H1 (cell line): Measurements from ENCODE around the gene LPP. TPM values are rescaled to one million over a fixed set of nuclear protein-coding genes. Genes with fewer than 3 reads are reported as not detected.

ENCODE experiments used
- CTCF ChIA-PET: fragments of 300-600 bp; sonication (Branson Sonifier 250); formaldehyde crosslinking; loops from one replicate; lab custom pipeline; 2021; ENCODE audit not compliant: partially characterized antibody; lab: Charles Lee
- POLR2A ChIA-PET: fragments of 300-600 bp; sonication (Branson Sonifier 250); formaldehyde crosslinking; loops from one replicate; lab custom pipeline; 2021; ENCODE audit warnings: inconsistent platforms; ENCODE audit not compliant: partially characterized antibody; lab: Charles Lee
- DNase-seq, 2 experiments: peaks; one replicate each; pipeline versions ENCODE4 v3.0.0 to v3.0.0-alpha.2; 2010 to 2022; ENCODE audit warnings: low spot score in 2 of 2, low read depth in 1 of 2, mixed read lengths in 1 of 2
- FAIRE-seq: peaks from 2 replicates; lab custom pipeline; 2011; peaks lifted over from hg19 to GRCh38; lab: Jason Lieb, UNC
- H2AFZ ChIP-seq: 2 replicates; pipeline ENCODE4 v1.8.1; 2012; ENCODE audit warnings: low read length, inconsistent platforms
- H2AK5ac ChIP-seq: 2 replicates; pipeline ENCODE4 v1.6.1; 2013; ENCODE audit warnings: low read depth, low read length
- H2BK120ac ChIP-seq: replicated peaks from 2 replicates; pipeline ENCODE3; 2013; ENCODE audit warnings: low read depth, low read length, inconsistent platforms
- H2BK12ac ChIP-seq: 2 replicates; pipeline ENCODE4 v1.6.1; 2013; ENCODE audit warnings: low read depth, low read length
- H2BK15ac ChIP-seq: 2 replicates; pipeline ENCODE4 v1.6.1; 2013; ENCODE audit warnings: low read length
- H2BK20ac ChIP-seq: 2 replicates; pipeline ENCODE4 v1.6.1; 2013; ENCODE audit warnings: low read length
- H2BK5ac ChIP-seq: 2 replicates; pipeline ENCODE4 v1.6.1; 2013; ENCODE audit warnings: low read depth, low read length
- H3K14ac ChIP-seq: 2 replicates; pipeline ENCODE4 v1.6.1; 2013; ENCODE audit warnings: inconsistent platforms; ENCODE audit not compliant: insufficient read length
- H3K18ac ChIP-seq: 2 replicates; pipeline ENCODE4 v1.6.1; 2013; ENCODE audit warnings: low read length; ENCODE audit errors: extremely low read depth
- H3K23ac ChIP-seq: 2 replicates; pipeline ENCODE4 v1.6.1; 2013; ENCODE audit warnings: inconsistent platforms; ENCODE audit not compliant: insufficient read length
- H3K23me2 ChIP-seq: 2 replicates; pipeline ENCODE4 v1.6.1; 2013; ENCODE audit warnings: low read depth, low read length
- H3K27ac ChIP-seq: 2 replicates; pipeline ENCODE4 v1.6.1; 2011; ENCODE audit warnings: low read depth, low read length, inconsistent platforms
- H3K27me3 ChIP-seq, 4 experiments: replicated peaks in 1 of 4; 1 replicate in 1 of 4; 2 replicates in 3 of 4; pipeline versions ENCODE4 v1.6.1 to v1.8.1; 2011 to 2013; ENCODE audit warnings: low read length in 3 of 4, mild to moderate bottlenecking in 3 of 4, inconsistent platforms in 2 of 4, mixed read lengths in 2 of 4, moderate library complexity in 1 of 4; ENCODE audit not compliant: control insufficient read depth in 3 of 4, insufficient read depth in 3 of 4; ENCODE audit errors: extremely low read depth in 1 of 4
- H3K36me3 ChIP-seq, 4 experiments: 2 replicates each; pipeline versions ENCODE4 v1.6.1 to v1.8.1; 2011 to 2013; ENCODE audit warnings: mild to moderate bottlenecking in 4 of 4, low read length in 3 of 4, moderate library complexity in 2 of 4, control low read depth in 1 of 4, inconsistent platforms in 1 of 4; ENCODE audit not compliant: insufficient read depth in 4 of 4, control insufficient read depth in 2 of 4
- H3K4ac ChIP-seq: replicated peaks from 2 replicates; pipeline ENCODE3; 2013; ENCODE audit warnings: low read length, low read depth, mixed read lengths, inconsistent platforms; ENCODE audit not compliant: insufficient read length
- H3K4me1 ChIP-seq, 4 experiments: replicated peaks in 1 of 4; 1 replicate in 1 of 4; 2 replicates in 3 of 4; pipeline versions ENCODE4 v1.6.1 to v1.8.1; 2011 to 2013; ENCODE audit warnings: low read length in 3 of 4, inconsistent platforms in 2 of 4, mixed read lengths in 1 of 4; ENCODE audit not compliant: insufficient read depth in 4 of 4, control insufficient read depth in 3 of 4
- H3K4me2 ChIP-seq, 2 experiments: 2 replicates each; pipeline versions ENCODE4 v1.6.1 to v1.8.1; 2011 to 2013; ENCODE audit warnings: low read depth in 2 of 2, low read length in 2 of 2, control low read depth in 1 of 2, inconsistent platforms in 1 of 2, mild to moderate bottlenecking in 1 of 2; ENCODE audit not compliant: insufficient read depth in 1 of 2
- H3K4me3 ChIP-seq, 4 experiments: fragments of 200-600, 300-600 bp in 1 of 4; sonication (generic), shearing (Covaris generic), sonication (Bioruptor Twin) in 1 of 4; 2 replicates each; pipeline versions ENCODE4 v1.5.1 to v1.8.1; 2011 to 2016; ENCODE audit warnings: low read length in 4 of 4, low read depth in 3 of 4, control low read depth in 2 of 4, inconsistent platforms in 2 of 4, mild to moderate bottlenecking in 2 of 4, mixed read lengths in 1 of 4, moderate library complexity in 1 of 4; ENCODE audit not compliant: insufficient read depth in 2 of 4; ENCODE audit errors: extremely low read depth in 1 of 4
- H3K56ac ChIP-seq: replicated peaks from 2 replicates; pipeline ENCODE3; 2013; ENCODE audit warnings: low read depth, mild to moderate bottlenecking, mixed read lengths, low read length, inconsistent platforms; ENCODE audit not compliant: insufficient read length
- H3K79me1 ChIP-seq: 2 replicates; pipeline ENCODE4 v1.6.1; 2013; ENCODE audit warnings: low read depth, low read length, control low read depth
- H3K79me2 ChIP-seq, 2 experiments: 2 replicates each; pipeline versions ENCODE4 v1.6.1 to v1.8.1; 2012 to 2013; ENCODE audit warnings: low read length in 2 of 2, mild to moderate bottlenecking in 2 of 2, inconsistent platforms in 1 of 2; ENCODE audit not compliant: insufficient read depth in 2 of 2, control insufficient read depth in 1 of 2
- H3K9ac ChIP-seq, 4 experiments: replicated peaks in 1 of 4; 1 replicate in 1 of 4; 2 replicates in 3 of 4; pipeline versions ENCODE4 v1.6.1 to v1.8.1; 2011 to 2013; ENCODE audit warnings: low read depth in 3 of 4, low read length in 3 of 4, control low read depth in 2 of 4, mild to moderate bottlenecking in 2 of 4, moderate library complexity in 2 of 4, inconsistent platforms in 1 of 4; ENCODE audit errors: extremely low read depth in 1 of 4
- H3K9me3 ChIP-seq, 2 experiments: 2 replicates each; pipeline versions ENCODE4 v1.6.1 to v1.8.1; 2012 to 2013; ENCODE audit warnings: mild to moderate bottlenecking in 2 of 2, moderate library complexity in 2 of 2, control low read depth in 1 of 2, inconsistent platforms in 1 of 2, low read depth in 1 of 2, low read length in 1 of 2, mixed read lengths in 1 of 2; ENCODE audit not compliant: insufficient read depth in 2 of 2
- H4K20me1 ChIP-seq, 2 experiments: replicated peaks in 1 of 2; 2 replicates each; pipeline versions ENCODE3 to v1.8.1; 2011 to 2013; ENCODE audit warnings: inconsistent platforms in 2 of 2, low read length in 2 of 2, mild to moderate bottlenecking in 1 of 2; ENCODE audit not compliant: insufficient read depth in 2 of 2, control insufficient read depth in 1 of 2
- H4K5ac ChIP-seq: 2 replicates; pipeline ENCODE4 v1.6.1; 2013; ENCODE audit warnings: low read length, low read depth, mixed read lengths, inconsistent platforms; ENCODE audit not compliant: insufficient read length
- H4K8ac ChIP-seq: 2 replicates; pipeline ENCODE4 v1.8.0; 2013; ENCODE audit warnings: mild to moderate bottlenecking, moderate library complexity, low read length, inconsistent platforms; ENCODE audit not compliant: insufficient read depth; ENCODE audit errors: extremely low read depth
- H4K91ac ChIP-seq: replicated peaks from 2 replicates; pipeline ENCODE3; 2013; ENCODE audit warnings: low read length, mixed read lengths, inconsistent platforms; ENCODE audit not compliant: insufficient read length
- ATF3 ChIP-seq: IDR thresholded peaks from 2 replicates; pipeline ENCODE4 v1.6.1; 2011; ENCODE audit warnings: low read depth, mild to moderate bottlenecking, low read length; ENCODE audit not compliant: insufficient read depth
- BCL11A ChIP-seq, 2 experiments: IDR thresholded peaks; one replicate each; pipeline ENCODE4 v1.6.1; 2011; ENCODE audit warnings: low read depth in 2 of 2, low read length in 2 of 2, mild to moderate bottlenecking in 2 of 2
- CREB1 ChIP-seq: IDR thresholded peaks from 2 replicates; pipeline ENCODE4 v1.6.1; 2012; ENCODE audit warnings: inconsistent platforms
- GTF2F1 ChIP-seq: IDR thresholded peaks from 2 replicates; pipeline ENCODE4 v1.6.1; 2012; ENCODE audit warnings: low read depth, low read length, improper control_type of control experiment, borderline replicate concordance
- KDM4A ChIP-seq: IDR thresholded peaks from one replicate; pipeline ENCODE4 v1.7.1; 2012; ENCODE audit warnings: low read depth, mild to moderate bottlenecking, moderate library complexity, low read length, inconsistent platforms; ENCODE audit not compliant: severe bottlenecking
- ZNF274 ChIP-seq: IDR thresholded peaks from 2 replicates; pipeline ENCODE4 v1.7.0; 2012; ENCODE audit warnings: low read length, borderline replicate concordance; ENCODE audit errors: extremely low read depth
- WGBS, 2 experiments: shearing (Covaris generic) in 1 of 2; methylation state at CpG; one replicate each; pipeline versions ENCODE4 v1.1.6 to v1.1.7; 2013 to 2015; ENCODE audit warnings: low lambda C conversion rate in 2 of 2, mixed read lengths in 2 of 2, inconsistent platforms in 1 of 2, low coverage in 1 of 2, missing lambda C conversion rate in 1 of 2; ENCODE audit not compliant: insufficient replicate concordance in 2 of 2, insufficient coverage in 1 of 2, insufficient read length in 1 of 2; ENCODE audit errors: extremely low coverage in 1 of 2, missing lambda C conversion rate in 1 of 2; 5-methylcytosine and 5-hydroxymethylcytosine counted together
- polyA plus RNA-seq, 7 experiments: library from polyadenylated mRNA; depleted of rRNA in 3 of 7; stranded (reverse) in 5 of 7; unstranded in 2 of 7; fragments of >200 nt in 5 of 7; fragments of 200-250 nt in 2 of 7; gene quantifications; 1 replicate in 5 of 7; 2 replicates in 1 of 7; 4 replicates in 1 of 7; pipeline versions ENCODE4 v1.2.1 to v1.2.3, GENCODE V29; 2011 to 2013; ENCODE audit warnings: missing spikeins in 2 of 7, mixed read lengths in 2 of 7
- total RNA-seq: library from RNA; stranded (reverse); fragmentation: NEBNext Ultra II Directional; extraction: Animal tissue kit (Norgen Biotek cat#: 25700); gene quantifications from 2 replicates; pipeline ENCODE4 v1.2.1, GENCODE V29; 2021

The LPP gene
- total and polyA plus RNA-seq, 2 of the 8 experiments (the other 6 are each of a cell fraction or from before 2014, with no cell fraction given) = 10.0 to 53.3 TPM

DNA sequence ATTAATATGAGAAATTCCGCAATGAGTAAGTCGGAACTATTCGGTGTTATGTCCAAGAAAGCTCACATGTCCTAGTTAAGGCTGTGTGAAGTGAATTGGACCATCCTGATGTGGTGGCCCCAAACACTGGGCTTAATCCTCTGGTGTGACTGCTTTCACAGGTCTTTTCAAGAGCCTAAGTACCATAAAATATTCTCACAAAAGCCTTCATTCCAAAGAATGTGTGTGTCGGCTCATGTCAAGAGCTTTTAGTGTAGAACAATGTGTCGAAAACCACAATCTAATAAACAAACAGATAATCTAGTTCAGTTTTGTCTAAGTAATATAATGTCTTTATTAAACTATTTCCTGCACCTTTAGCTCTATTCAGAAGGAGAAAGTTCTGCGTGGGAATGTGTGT, 311.4 kb downstream of the LPP start:
- H2BK20ac ChIP-seq = no peak overlapping the region
- H2BK15ac ChIP-seq = no peak overlapping the region
- H3K14ac ChIP-seq = no peak overlapping the region
- H2BK5ac ChIP-seq = no peak overlapping the region
- no peak overlapping the region for H4K91ac ChIP-seq
- H3K4me1 ChIP-seq = no peaks in the 10 kb centered on the region
- CTCF ChIA-PET = interaction anchor here (1.5 kb wide), 1 partner anchor 9 kb away, joined by 6 read pairs; no protein-coding TSS in a partner anchor
- no peak overlapping the region for H2AFZ ChIP-seq
- no peaks in the 10 kb centered on the region for H3K79me2 ChIP-seq
- 90% methylated on average over 6 of the region's 6 CpGs; no CpG with 5 or more reads in 1 of the 2 experiments for WGBS, 2 experiments
- H3K36me3 ChIP-seq = no peaks in the 10 kb centered on the region
- H3K4me3 ChIP-seq = no peak overlapping the region
- H2AK5ac ChIP-seq = no peak overlapping the region
- H4K5ac ChIP-seq = no peak overlapping the region
- DNase-seq = no peak
- no peaks in the 10 kb centered on the region for H3K27me3 ChIP-seq
- no peaks in the 10 kb centered on the region for H4K20me1 ChIP-seq
- H3K9me3 ChIP-seq = no peaks in the 10 kb centered on the region
- no peaks in the 10 kb centered on the region for H3K79me1 ChIP-seq
- H3K56ac ChIP-seq = no peak overlapping the region
- no peak for FAIRE-seq
- no peak overlapping the region for H3K9ac ChIP-seq
- H3K23me2 ChIP-seq = no peaks in the 10 kb centered on the region; the same call in 1 of the 2 replicates
- H3K23ac ChIP-seq = no peak overlapping the region
- no peak overlapping the region for H3K4me2 ChIP-seq
- H3K18ac ChIP-seq = no peak overlapping the region
- no peak overlapping the region for H2BK120ac ChIP-seq
- H2BK12ac ChIP-seq = no peak overlapping the region
- no peak overlapping the region for H3K27ac ChIP-seq
- no peak overlapping the region for H4K8ac ChIP-seq
- no peak overlapping the region for H3K4ac ChIP-seq
- POLR2A ChIA-PET = no interaction called here
- TF ChIP-seq ZNF274 (no peak), GTF2F1 (no peak), ATF3 (no peak), BCL11A (IDR thresholded peaks at IDR 0.05; ENCODE audit: low read depth in 2 of 2, low read length in 2 of 2) (no peak), KDM4A (no peak), CREB1 (no peak)
